ENCODE data around the gene HOXD4.

The HOXD4 gene

GRCh38 chr2:176158855-176159662 lies 7.7 kb downstream of the HOXD4 start:
- no peak for DNase-seq

- no peak for DNase-seq
Measured at GRCh38 chr2:176159663-176160250, 8.4 kb downstream of the HOXD4 start.

DNA sequence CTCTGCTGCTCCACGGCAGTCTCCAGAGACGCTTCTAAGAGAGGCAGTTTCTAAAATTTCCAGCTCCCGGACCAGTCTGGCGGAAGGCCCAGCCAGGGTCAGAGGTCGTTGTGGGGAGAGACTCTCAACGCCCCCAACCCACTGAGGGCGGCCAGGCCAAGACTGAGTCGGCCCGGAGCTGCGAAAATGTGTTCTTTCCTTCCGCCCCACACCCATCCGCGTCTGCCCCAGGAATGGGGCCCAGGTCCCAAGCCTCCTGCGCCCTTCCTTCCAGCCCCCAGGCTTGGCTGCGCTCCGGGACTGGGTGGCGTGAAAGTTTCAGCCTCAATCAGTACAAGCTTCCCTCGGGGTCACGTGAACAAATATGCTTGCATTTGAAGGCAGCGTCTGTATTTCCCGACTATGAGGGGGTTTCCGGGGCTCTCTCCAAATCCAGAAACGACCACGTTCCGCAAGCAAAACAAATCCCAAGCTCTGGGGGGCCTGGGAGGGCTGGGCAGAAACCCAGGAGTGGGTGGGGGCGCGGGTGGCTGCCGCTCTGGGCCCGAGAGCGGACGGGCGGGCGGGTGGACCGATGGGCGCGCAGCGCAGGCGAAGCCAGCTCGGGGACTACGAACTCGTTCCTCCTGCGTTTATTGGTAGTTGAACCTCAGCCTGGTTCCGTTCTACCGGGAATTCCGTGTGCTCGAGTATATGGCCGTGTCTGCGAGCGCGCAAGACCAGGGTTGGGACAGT lies 9.1 kb downstream of the HOXD4 start:
- DNase-seq: no peak

GRCh38 chr2:176160986-176161824 lies 9.9 kb downstream of the HOXD4 start:
- DNase-seq: no peak

- DNase-seq: no peak
Measured at GRCh38 chr2:176161825-176162626, 10.7 kb downstream of the HOXD4 start.

- DNase-seq: no peak
Measured at GRCh38 chr2:176162911-176163671, 11.7 kb downstream of the HOXD4 start.

DNA sequence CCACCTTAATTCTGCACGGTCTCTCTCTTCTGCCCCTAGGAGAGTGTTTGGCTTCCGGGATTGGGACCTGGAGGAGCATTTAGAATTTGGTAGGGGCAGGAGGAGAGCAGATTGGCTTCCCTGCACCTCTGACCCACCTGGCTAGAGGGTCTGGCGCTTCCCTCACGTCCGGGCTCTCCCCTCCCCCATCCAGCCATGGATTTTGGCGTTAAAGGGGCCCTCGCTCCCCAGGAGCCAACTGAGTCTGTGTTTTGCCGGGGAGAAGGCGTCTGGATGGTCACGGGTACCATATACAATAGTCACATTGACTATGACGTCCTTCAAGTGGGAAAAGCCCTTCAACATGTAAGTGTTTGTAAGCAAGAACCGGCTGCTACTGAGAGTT lies 12.3 kb downstream of the HOXD4 start:
- no peak for DNase-seq

DNA sequence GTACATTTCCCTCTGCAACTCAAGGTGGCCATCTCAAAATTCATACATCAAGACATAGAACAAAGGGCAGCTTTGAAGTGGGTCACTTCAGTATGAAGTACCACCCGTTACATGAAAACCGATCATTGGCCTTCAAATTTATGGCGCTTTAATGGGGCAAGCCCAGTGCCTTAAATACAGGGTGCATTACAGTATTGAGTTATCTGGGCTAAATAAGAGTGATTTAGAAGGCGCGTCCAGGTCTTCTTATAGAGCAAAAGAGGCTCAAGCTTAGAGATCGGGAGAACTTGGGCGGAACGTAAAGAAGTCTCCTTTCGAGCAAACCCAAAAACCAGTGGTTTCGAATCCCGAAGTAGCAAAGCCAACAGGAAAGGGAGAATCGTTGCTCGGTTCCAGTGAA lies 12.9 kb downstream of the HOXD4 start:
- DNase-seq: no peak

DNA sequence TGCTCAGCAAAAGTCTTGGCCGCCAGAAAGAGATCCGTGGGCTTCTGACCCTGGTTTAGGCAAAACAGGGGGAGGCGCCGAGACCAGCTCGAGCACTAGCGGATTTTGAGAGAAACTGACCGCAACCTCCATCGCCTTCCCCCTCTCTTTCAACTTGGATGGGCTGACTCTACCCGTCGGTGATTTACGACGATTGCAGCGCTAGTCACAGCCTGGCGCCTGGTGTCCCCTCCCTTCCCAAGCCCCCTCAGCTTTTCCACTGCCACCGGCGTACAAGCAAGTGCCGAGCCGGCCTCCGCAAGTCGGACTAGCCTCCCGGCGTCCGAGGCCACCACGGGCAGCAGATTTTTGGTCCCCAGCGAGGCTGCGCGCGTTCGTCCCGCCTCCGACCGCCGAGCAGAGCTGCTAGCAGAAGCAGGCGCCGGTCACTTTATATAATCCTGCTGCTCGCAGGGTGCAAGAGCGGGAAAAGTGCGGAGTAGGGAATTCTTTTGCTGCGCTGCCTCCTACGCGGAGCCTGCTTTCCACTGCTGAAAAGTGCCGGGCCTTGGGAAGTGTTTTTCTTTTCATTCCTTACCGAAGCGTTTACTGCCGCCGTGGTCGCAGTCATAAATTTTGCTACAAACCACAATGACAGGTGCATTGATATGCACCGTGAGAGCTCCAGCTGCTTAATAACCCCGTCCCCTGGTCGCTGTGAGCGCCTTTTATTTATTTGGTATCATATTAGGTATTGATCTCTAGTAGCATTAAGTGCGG lies 13.4 kb downstream of the HOXD4 start:
- no peak for DNase-seq

GRCh38 chr2:176165370-176166050 lies 14.2 kb downstream of the HOXD4 start:
- no peak for DNase-seq

- DNase-seq: no peak
Measured at GRCh38 chr2:176166272-176166671, 14.9 kb downstream of the HOXD4 start.

GRCh38 chr2:176167398-176167797 lies 16.0 kb downstream of the HOXD4 start:
- DNase-seq: no peak

GRCh38 chr2:176169181-176169580 lies 17.8 kb downstream of the HOXD4 start:
- DNase-seq: no peak

DNA sequence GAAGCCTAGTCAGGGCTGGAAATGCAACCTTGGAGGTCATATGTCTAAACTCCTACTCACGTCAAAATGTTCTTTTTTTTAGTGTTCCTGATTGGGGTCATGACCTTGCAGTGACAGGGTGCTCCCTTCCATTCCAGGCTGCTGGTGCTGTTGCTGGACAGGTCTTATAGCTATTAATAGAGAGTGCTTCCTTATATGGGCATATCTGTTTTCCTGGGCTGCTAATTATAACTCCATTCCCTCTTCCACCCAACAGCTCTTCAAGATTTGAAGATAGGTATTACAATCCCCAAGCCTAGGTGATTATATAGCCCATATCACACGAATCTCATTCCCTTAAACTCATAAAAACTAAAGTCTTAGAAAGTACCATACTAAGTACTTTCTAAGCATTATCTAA lies 18.4 kb downstream of the HOXD4 start:
- no peak for DNase-seq

GRCh38 chr2:176170602-176171305 lies 19.4 kb downstream of the HOXD4 start:
- DNase-seq: no peak

DNA sequence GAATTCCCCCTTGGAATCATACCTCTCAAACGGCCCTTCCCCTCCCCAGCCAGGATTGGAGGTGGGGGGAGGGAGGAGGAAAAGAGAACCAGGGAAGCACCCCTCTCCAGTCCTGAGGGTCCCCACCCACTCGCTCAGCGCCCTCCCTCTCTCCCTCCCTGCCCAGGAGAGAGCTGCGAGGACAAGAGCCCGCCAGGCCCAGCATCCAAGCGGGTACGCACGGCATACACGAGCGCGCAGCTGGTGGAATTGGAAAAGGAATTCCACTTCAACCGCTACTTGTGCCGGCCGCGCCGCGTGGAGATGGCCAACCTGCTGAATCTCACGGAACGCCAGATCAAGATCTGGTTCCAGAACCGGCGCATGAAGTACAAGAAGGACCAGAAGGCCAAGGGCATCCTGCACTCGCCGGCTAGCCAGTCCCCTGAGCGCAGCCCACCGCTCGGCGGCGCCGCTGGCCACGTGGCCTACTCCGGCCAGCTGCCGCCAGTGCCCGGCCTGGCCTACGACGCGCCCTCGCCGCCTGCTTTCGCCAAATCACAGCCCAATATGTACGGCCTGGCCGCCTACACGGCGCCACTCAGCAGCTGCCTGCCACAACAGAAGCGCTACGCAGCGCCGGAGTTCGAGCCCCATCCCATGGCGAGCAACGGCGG lies 20.1 kb downstream of the HOXD4 start:
- no peak for DNase-seq

GRCh38 chr2:176172007-176172894 lies 20.9 kb downstream of the HOXD4 start:
- DNase-seq: no peak

Data from MV-4-11 (cell line).